ENCODE measurements around the gene DSCAML1. TPM values are rescaled to one million over a fixed set of nuclear protein-coding genes. Genes with fewer than 3 reads are reported as not detected.

The DSCAML1 gene
- total RNA-seq, 4 donors from 2014 or later: 0.29 to 29.1 (median 3.4) TPM

DNA sequence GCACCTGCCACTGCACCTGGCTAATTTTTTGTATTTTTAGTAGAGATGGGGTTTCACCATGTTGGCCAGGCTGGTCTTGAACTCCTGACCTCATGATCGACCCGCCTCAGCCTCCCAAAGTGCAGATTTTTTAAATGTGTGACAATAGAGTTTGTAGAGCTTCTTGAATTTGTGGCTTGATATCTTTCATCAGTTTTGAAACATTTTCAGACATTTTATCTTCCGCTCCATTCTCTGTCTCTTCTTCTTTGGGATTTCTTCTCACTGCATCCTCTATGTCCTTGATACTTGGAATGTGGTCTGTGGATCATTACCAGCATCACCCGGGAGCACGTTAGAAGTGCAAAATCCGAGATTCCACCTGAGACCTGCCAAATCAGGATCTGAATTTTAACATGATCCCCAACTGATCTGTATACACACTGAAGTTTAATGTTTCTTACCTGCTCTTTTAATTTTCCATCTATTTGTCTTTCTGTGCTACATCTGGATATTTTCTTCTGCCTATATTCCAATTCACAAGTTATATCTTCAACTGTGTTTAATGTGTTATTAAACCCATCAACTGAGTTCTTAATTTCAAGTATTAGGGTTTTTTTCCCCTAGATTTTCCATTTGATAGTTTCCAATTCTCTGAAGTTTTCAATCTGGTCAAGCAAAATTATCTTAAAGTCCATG lies 343.0 kb downstream of the DSCAML1 start:
- Histone ChIP-seq H3K36me3 (no peaks in the 10 kb centered on the region), H3K27ac (no peak overlapping the region), H3K4me1 (no peaks in the 10 kb centered on the region), H3K4me3 (no peak overlapping the region), H3K27me3 (no peaks in the 10 kb centered on the region), H3K9me3 (peaks cover 0 to 7% of the 10 kb centered on the region in 2 donors)
- DNase-seq: no peak
- no peak for TF ChIP-seq CTCF (IDR thresholded peaks at IDR 0.05)
- TF ChIP-seq POLR2A (IDR thresholded peaks at IDR 0.05): no peak
- intact Hi-C loops (cut with DNase I; ENCODE audit: low total_unique reads): no loop called here

- Histone ChIP-seq H3K4me3 (no peak overlapping the region), H3K36me3 (no peaks in the 10 kb centered on the region), H3K4me1 (no peaks in the 10 kb centered on the region), H3K9me3 (peaks cover 0 to 1% of the 10 kb centered on the region in 2 donors), H3K27me3 (no peaks in the 10 kb centered on the region), H3K27ac (no peak overlapping the region)
- TF ChIP-seq CTCF (IDR thresholded peaks at IDR 0.05) (no peak), POLR2A (IDR thresholded peaks at IDR 0.05) (no peak)
- intact Hi-C loops (cut with DNase I; ENCODE audit: low total_unique reads): no loop called here
- no peak for DNase-seq
These were observed 347.8 kb downstream of the DSCAML1 start for GRCh38 chr11:117449111-117449693.

DNA sequence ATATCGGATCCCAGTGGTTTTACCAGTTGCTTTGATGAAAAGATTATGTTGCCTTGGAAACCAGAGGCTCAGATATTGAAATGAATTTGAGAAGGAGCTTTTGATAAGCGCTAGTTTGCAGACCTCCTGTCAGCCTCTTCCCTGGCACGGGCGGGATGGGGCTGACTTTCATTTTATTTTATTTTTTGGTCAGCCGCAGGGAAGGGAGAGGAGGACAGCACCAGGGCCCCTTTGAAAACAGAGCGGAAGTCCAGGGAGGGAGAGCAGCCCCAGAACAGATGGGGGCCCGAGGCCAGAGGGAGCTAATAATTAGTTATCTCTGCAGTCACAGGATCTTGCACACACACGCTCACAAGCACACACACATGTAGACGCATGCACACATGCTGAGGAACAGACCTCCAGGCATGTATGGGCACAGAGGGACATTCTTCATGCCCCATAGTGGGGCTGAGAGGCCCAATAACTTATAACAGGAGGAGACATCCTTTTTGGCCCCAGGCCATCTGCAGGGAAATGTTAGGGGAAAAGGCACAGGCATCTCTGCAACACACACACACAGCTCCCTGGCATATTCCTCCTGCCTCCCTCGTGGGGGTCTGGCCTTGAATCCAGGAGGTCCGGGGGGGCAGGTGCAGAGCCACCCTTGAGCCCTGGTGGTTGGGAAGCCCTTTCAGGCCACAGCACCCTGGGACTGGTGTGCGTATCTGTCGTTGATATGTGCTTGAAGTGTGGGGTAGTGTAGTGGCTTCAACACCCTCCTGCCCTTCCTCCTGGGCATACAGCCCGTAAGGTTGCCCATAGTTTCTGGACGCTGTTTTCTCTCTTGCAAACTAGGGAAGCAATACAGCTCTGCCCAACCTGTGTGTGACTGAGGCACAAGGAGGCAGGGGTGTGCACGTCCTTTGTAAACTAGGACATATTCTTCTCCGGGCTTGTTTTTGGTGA lies 352.0 kb downstream of the DSCAML1 start:
- Histone ChIP-seq H3K4me1 (no peaks in the 10 kb centered on the region), H3K36me3 (no peaks in the 10 kb centered on the region), H3K27ac (no peak overlapping the region), H3K4me3 (no peak overlapping the region), H3K27me3 (no peaks in the 10 kb centered on the region), H3K9me3 (no peaks in the 10 kb centered on the region)
- TF ChIP-seq CTCF (IDR thresholded peaks at IDR 0.05) (no peak), POLR2A (IDR thresholded peaks at IDR 0.05) (no peak)
- no peak for DNase-seq
- intact Hi-C loops (cut with DNase I; ENCODE audit: low total_unique reads): no loop called here

GRCh38 chr11:117444256-117444655 lies 352.8 kb downstream of the DSCAML1 start:
- intact Hi-C loops (cut with DNase I; ENCODE audit: low total_unique reads): no loop called here
- no peaks in the 10 kb centered on the region for H3K4me1 ChIP-seq
- H3K27me3 ChIP-seq: no peaks in the 10 kb centered on the region
- TF ChIP-seq POLR2A (IDR thresholded peaks at IDR 0.05) (no peak), CTCF (IDR thresholded peaks at IDR 0.05) (no peak)
- DNase-seq: no peak
- no peak overlapping the region for H3K27ac ChIP-seq
- no peaks in the 10 kb centered on the region for H3K36me3 ChIP-seq
- H3K9me3 ChIP-seq: no peaks in the 10 kb centered on the region
- no peak overlapping the region for H3K4me3 ChIP-seq

Data from uterus (tissue), 4 donors.